ENCODE results near the gene ITFG1.
"Not testable (repeated sequence)": the region's sequence is repeated elsewhere in the genome, so short reads cannot be mapped to it uniquely, and the experiment has no call there.

The ITFG1 gene

GRCh38 chr16:47229053-47230050, 231.5 kb downstream of the ITFG1 start:
- no peak for DNase-seq

- DNase-seq: no peak
These were observed 232.6 kb downstream of the ITFG1 start for GRCh38 chr16:47228241-47228640.

GRCh38 chr16:47213761-47214440, 247.0 kb downstream of the ITFG1 start:
- DNase-seq: no peak

GRCh38 chr16:47211218-47211617, 249.6 kb downstream of the ITFG1 start:
- DNase-seq: no peak

- DNase-seq: no peak
These were observed 255.9 kb downstream of the ITFG1 start for GRCh38 chr16:47204736-47205504.

- DNase-seq: not testable (repeated sequence)
These were observed 257.4 kb downstream of the ITFG1 start for GRCh38 chr16:47203433-47203832.

GRCh38 chr16:47198180-47198575, 262.7 kb downstream of the ITFG1 start:
- DNase-seq: no peak

GRCh38 chr16:47197536-47198179, 263.2 kb downstream of the ITFG1 start:
- DNase-seq: no peak

GRCh38 chr16:47196457-47196856, 264.4 kb downstream of the ITFG1 start:
- no peak for DNase-seq

GRCh38 chr16:47182318-47182717, 278.5 kb downstream of the ITFG1 start:
- no peak for DNase-seq

GRCh38 chr16:47181066-47181465, 279.8 kb downstream of the ITFG1 start:
- not testable (repeated sequence) for DNase-seq

GRCh38 chr16:47180073-47180472, 280.8 kb downstream of the ITFG1 start:
- DNase-seq: no peak

GRCh38 chr16:47175152-47175551, 285.7 kb downstream of the ITFG1 start:
- DNase-seq: no peak

- no peak for DNase-seq
These were observed 298.0 kb downstream of the ITFG1 start for GRCh38 chr16:47162670-47163420.

GRCh38 chr16:47161464-47161863, 299.4 kb downstream of the ITFG1 start:
- DNase-seq: no peak

GRCh38 chr16:47160422-47160821, 300.4 kb downstream of the ITFG1 start:
- no peak for DNase-seq

GRCh38 chr16:47158992-47159391, 301.9 kb downstream of the ITFG1 start:
- DNase-seq: no peak

GRCh38 chr16:47156680-47157215, 304.1 kb downstream of the ITFG1 start:
- no peak for DNase-seq

- not testable (repeated sequence) for DNase-seq
These were observed 308.4 kb downstream of the ITFG1 start for GRCh38 chr16:47152501-47152900.

GRCh38 chr16:47150067-47150466, 310.8 kb downstream of the ITFG1 start:
- DNase-seq: no peak

GRCh38 chr16:47144559-47144877, 316.3 kb downstream of the ITFG1 start:
- no peak for DNase-seq

Data from NCI-H1436 treated with DMSO at 0.1 percent for 48 hours (cell line).